Stimulated activated CD8-positive, alpha-beta memory T cell treated with anti-CD3 and anti-CD28 coated beads, Interleukin-15, amount 100 ng/mL, for 48 hours (primary cell): Measurements from ENCODE around the gene PFN1.

ENCODE experiments used
- DNase-seq, 2 donors: peaks; one replicate each; pipeline ENCODE4 v3.0.0-alpha.2; 2020; ENCODE audit warnings: low read depth in 2 of 2

The PFN1 gene

GRCh38 chr17:4967539-4968485 lies 19.5 kb upstream of the PFN1 start, which contains the start of gene SPAG7:
TSS of gene SPAG7 (minus strand) at chr17:4967817. CDS start at chr17:4967804, 13 bp downstream.
- DNase-seq: peak; percentile 86 to 88

DNA sequence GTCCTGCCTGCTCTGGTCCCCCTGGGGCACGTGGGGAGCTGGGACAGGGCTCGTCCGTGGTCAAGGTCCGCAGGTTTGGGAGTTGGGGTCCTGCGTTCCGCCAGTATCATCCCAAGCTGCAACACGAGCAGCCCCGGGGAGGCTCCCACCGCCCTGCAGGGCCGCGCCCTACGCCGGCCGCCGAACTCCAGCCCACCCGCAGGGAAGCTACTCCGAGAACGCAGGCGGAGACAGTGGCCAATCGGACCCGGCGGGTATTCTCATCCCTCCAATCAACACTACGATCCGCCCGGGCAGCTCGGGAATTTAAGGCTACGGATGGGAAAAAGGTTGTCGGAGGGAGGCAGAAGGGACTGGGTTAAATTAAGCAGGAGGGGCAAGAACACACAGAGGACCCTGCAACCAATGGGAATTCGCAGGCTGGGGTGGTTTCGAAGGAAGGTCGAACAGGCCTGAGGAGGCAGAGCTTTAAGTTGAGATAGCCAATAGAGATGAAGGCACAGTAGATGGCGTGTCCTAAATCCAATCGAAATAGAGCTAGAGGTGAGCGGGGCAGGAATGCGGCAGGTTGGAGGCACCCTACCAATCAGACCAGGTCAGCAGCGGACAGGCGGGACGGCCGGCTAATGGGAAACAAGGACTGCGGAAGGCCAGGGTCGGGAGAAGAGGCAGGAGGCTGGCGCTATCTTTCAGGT lies 18.7 kb upstream of the PFN1 start:
- DNase-seq: peak; percentile 87

DNA sequence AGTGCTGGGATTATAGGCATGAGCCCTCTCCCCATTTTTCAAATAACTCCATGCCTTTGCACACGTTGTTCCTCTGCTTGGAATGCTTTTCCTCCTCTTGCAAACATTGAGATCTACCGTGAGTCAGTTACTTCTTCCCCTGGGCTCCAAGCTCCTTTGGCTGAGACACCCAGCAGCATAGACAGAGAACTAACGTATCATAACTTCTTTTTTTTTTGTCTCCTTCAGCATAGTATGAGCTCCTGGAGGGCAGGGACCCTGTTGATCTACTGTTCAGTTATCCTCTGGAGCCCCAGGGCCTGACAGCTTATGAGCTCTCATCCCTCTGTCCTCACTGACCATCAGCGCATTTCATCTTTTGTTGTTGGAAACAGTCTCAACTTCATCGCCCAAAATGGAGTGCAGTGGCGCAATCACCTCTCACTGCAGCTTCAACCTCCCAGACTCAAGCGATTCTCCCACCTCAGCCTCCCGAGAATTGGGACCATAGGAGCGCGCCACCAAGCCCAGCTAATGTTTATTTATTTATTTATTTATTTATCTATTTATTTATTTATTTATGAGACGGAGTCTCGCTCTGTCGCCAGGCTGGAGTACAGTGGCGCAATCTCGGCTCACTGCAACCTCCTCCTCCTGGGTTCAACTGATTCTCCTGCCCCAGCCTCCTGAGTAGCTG lies 17.1 kb upstream of the PFN1 start:
- no peak for DNase-seq

- DNase-seq: no peak
Measured at GRCh38 chr17:4960279-4960922, 12.1 kb upstream of the PFN1 start.

DNA sequence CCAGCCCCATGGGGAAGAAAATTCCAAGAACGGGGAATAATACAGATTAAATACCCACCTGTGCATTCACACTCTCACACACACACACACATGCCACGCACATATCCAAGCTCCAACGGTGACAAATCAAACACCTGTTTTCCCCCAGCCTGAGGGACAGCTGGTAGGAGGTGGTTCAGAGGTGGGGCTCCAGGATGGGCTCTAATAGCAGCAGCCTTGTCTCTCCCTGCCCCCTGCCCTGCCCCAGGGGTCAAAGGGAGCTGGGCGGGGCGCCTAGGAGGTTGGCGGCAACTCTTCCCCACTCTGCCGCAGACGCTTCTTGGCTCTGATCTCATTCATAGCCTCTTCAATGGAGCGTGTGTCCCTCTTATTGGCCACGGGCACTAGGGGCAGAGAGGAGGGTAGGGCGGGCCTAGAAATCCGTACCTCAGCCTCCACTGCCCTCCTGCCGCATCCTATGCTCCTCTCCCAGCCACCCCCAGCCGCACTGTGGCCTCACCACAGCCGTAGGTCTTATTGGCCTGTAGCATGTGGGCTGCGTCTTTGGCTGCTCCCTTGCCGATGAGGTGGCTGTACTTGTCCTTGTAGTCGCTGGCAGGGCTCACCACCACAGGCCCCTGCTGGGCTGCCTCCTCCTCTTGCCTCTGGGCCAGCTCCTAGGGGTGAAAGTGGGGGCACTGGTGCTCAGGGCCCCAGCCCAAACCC lies 11.1 kb upstream of the PFN1 start:
- no peak for DNase-seq

GRCh38 chr17:4958102-4958501 lies 9.8 kb upstream of the PFN1 start:
- no peak for DNase-seq

DNA sequence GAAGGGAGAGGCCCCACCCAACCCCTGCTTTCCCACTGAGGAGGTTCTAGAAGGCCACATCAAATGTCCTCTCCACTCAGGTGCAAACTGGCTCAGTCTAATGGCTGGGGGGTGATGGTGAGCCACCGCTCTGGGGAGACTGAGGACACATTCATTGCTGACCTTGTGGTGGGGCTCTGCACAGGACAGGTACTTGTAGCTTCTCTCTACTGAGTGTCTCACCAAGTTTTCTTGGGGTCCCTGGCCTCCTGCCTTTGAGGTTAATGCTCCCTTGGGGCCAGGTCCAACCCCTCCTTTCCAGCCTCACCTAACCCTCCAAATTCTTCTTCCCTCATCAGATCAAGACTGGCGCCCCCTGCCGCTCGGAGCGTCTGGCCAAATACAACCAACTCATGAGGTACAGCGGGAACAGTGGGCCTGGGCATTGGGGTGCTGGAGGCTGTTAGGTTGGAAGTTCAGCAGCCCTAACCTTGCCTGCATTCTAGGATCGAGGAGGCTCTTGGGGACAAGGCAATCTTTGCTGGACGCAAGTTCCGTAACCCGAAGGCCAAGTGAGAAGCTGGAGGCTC lies 8.2 kb upstream of the PFN1 start:
- no peak for DNase-seq

GRCh38 chr17:4955091-4955490 lies 6.8 kb upstream of the PFN1 start:
- DNase-seq: no peak

GRCh38 chr17:4953451-4953961 lies 5.2 kb upstream of the PFN1 start:
- no peak for DNase-seq

- DNase-seq: no peak
Measured at GRCh38 chr17:4951486-4951885, 3.2 kb upstream of the PFN1 start.

DNA sequence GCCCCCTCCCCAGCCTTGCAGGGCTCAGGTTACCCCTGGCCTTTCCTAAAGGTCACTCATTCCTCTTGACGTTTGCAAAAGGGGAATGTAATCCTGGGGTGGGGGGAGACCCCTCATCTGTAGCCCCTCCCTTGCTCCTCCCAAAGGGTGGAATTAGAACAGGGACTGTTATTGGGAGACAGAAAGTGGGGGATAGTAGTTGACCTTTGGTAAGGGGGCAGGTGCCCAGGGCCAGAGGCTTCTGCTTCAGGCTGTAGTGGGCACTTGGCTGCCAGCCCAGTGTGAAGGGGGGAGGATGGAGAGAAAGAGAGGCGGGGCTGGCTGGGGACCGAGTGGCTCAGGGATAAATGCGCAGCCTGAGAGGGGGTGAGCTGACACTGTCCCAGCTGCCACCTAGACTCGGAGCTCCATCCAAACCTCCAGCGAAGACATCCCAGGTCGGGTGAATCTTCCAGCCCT lies 2.4 kb upstream of the PFN1 start, which contains the start of gene ENO3:
Gene ENO3, plus strand, starts transcription at position 374 of the 459 bp plus-strand sequence. CDS start 711 bp downstream, outside the sequence.
- no peak for DNase-seq

DNA sequence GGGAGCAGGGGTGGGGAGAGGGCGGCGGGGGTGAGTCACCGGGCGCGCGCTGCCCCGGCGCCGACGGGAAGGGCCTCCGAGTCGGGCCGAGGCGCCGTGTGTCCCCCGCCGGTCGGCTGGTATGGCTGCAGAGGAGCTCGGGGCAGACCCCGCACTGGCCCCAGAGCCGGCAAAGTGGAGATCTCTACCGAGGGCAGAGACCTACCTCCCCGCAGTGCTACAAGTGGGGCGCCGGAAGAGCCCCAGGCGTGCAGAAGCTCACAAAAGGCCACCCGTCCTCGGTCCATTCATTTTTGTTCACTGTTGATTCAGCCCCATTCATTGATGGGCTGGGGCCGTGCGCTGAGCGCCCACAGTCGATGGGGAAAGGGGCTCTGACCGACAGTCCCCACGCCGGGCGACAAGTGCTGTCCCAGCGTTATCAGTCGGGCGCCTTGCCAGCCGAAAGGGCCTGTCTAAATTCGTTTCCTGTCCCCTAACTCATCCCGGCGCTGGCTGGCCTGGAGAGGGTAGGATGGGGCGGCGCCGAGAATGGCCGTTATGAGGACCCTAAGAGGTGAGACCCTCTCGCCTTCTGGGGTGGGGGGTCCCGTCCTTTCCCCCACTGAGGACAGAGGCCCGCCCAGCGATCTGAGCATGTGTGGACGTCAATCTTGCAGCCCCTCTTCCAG lies 1.9 kb upstream of the PFN1 start:
- no peak for DNase-seq

GRCh38 chr17:4949321-4950074 lies 1.2 kb upstream of the PFN1 start:
- peak; percentile 64 to 75 for DNase-seq

- DNase-seq: peak; percentile 76 to 78
Measured at GRCh38 chr17:4948931-4949320, 596 bp upstream of the PFN1 start.

DNA sequence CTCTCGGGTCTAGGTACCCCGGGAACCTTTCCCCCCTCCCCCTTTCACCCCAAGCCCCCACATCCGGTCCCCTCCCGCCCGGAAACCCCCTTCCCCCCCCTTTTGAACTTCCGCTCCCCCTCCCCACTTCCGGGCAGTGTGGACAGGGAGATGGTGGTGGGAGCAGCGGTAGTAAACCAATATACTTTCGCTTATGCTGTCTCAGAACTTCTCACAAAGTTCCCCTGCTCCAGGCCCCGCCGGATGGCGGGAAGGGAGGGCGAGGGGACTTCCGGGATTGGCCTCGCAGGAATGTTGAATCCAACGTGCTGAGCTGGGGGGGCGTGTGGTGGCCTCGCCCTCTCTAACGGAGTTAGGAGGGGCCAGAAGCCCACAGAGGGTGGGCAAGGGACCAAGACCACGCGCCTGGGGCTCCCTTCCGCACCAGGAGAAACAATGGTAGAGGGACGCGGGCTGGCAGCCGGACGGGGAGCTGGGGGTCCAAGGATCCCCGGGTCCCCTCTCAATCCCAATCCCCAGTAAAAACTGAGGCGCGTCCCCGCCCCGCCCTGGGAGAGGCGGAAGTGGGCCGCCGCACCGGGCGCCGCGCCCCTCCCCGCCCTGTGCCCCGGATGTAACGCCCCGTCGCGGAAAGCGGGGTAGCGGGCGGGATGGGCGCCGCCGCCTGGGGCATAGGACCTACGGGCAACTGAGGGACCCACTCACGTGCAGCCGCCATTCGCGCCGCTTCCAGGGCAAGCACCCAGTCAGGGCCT lies 742 bp downstream of the PFN1 start:
- peak; percentile 60 to 64 for DNase-seq

GRCh38 chr17:4947010-4947410 lies 1.3 kb downstream of the PFN1 start:
- no peak for DNase-seq

DNA sequence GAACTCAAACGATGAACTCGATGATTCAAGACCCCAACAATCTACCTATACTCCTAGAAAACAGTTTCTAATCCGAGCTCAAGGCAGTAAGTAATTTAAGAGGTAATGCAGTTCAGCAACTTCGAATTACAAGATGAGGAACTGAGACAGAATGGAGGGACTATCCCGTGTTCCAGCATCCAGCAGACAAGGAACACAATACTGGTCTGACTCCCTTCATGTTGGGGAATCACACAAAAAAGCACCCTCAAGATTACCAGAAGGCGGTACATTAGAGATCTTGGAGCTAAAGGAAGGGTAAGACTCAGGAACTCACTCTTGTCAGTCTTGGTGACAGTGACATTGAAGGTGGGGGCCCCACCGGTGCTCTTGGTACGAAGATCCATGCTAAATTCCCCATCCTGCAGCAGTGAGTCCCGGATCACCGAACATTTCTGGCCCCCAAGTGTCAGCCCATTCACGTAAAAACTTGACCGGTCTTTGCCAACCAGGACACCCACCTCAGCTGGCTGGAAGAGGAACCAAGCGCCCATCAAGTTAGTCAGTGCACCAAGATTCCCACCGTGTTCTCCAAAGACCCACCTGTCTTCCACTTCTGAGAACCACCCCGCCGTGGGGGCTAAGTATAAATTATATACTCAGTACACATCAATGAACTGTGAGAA lies 1.9 kb downstream of the PFN1 start:
- no peak for DNase-seq

- no peak for DNase-seq
Measured at GRCh38 chr17:4945944-4946280, 2.4 kb downstream of the PFN1 start.
